Effector memory CD4-positive, alpha-beta T cell (primary cell): ENCODE data around the gene FSD2.

Experiments
- DNase-seq, 3 donors: peaks; one replicate each; pipeline ENCODE4 v3.0.0-alpha.2; 2020
- H3K27ac ChIP-seq: 2 replicates; pipeline ENCODE4 v1.7.0; 2013; ENCODE audit warnings: mild to moderate bottlenecking, low read length, moderate library complexity; ENCODE audit not compliant: insufficient read depth, poor library complexity, severe bottlenecking
- H3K27me3 ChIP-seq: replicated peaks from 2 replicates; pipeline ENCODE4 v1.7.0; 2013; ENCODE audit warnings: mild to moderate bottlenecking, low read length; ENCODE audit not compliant: insufficient read depth, control insufficient read depth, poor library complexity, severe bottlenecking
- H3K36me3 ChIP-seq: 2 replicates; pipeline ENCODE4 v1.7.0; 2013; ENCODE audit warnings: mild to moderate bottlenecking, low read length, moderate library complexity; ENCODE audit not compliant: control insufficient read depth, insufficient read depth
- H3K4me1 ChIP-seq: 2 replicates; pipeline ENCODE4 v1.7.0; 2013; ENCODE audit warnings: low read length, mild to moderate bottlenecking; ENCODE audit not compliant: control insufficient read depth, insufficient read depth, poor library complexity, severe bottlenecking
- H3K4me3 ChIP-seq: 2 replicates; pipeline ENCODE4 v1.7.0; 2013; ENCODE audit warnings: low read length, low read depth, mild to moderate bottlenecking; ENCODE audit not compliant: insufficient read depth, poor library complexity, severe bottlenecking
- H3K9me3 ChIP-seq: 2 replicates; pipeline ENCODE4 v1.7.0; 2013; ENCODE audit warnings: mild to moderate bottlenecking, low read length, moderate library complexity; ENCODE audit not compliant: control insufficient read depth

The FSD2 gene

DNA sequence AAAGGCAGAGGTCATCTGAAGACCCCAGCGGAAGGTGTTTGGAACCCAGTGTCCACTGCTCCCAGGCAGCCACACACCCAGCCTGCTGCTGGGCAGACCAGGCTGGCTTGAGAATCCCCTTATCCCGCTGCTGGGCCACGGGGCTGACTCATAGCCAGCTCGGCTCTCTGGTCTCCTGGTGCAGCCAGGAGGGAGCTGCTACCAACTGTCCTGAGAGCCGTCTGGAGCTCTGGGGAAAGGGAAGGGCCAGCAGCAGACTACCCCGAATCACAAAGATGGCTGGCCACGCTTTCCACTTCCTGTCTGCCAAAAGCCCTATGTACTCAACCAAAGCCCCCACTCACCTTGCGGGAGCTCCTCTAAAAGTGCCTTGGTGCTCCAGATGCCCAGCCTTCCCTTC, 41.8 kb upstream of the FSD2 start:
- no peak for DNase-seq
- no peak overlapping the region for H3K4me3 ChIP-seq
- no peaks in the 10 kb centered on the region for H3K36me3 ChIP-seq
- H3K4me1 ChIP-seq, result no peaks in the 10 kb centered on the region
- no peak overlapping the region for H3K27ac ChIP-seq
- H3K27me3 ChIP-seq, result no peaks in the 10 kb centered on the region
- H3K9me3 ChIP-seq, result no peaks in the 10 kb centered on the region

DNA sequence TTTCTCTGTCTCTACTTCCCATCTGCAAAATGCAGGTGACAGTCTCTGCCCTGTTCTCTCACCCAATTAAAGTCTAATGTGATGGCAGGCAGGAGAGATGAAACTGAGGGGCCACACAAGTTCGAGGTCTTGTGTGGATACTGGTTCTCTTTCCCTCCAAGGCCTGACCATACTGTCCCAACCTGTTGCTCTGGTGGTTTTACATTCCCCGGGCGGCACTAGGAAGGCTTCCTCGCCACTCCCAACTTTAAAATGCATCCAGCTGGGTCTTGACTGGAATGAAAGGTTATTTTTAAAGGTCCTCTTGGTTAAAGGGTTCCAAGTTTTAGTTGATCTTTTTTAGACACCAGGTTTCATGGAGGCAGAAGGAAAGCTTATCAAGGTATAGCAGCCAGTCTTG, 40.8 kb upstream of the FSD2 start:
- H3K9me3 ChIP-seq, result no peaks in the 10 kb centered on the region
- no peak overlapping the region for H3K27ac ChIP-seq
- no peaks in the 10 kb centered on the region for H3K27me3 ChIP-seq
- H3K4me1 ChIP-seq, result no peaks in the 10 kb centered on the region
- no peak overlapping the region for H3K4me3 ChIP-seq
- H3K36me3 ChIP-seq, result no peaks in the 10 kb centered on the region
- no peak for DNase-seq

DNA sequence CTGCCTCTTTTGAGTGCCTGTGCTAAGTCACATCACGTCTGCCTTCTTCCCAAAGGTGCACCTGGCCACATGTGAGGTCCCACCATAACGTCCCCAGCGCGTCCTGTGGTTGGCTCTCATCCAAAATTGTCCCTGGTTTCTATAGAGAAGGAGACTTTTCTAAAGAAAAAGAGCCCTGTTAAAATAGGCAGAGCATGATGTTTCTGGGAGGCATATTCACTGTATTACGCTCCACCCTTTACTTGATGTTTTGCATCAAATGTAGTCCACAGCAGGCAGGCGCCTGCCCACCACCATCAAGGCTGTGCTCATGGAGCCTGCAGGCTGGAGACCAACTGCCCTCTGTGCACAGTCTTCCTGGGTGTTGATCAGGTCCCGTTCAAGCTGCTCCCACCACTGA, 39.8 kb upstream of the FSD2 start:
- H3K36me3 ChIP-seq, result no peaks in the 10 kb centered on the region
- H3K27me3 ChIP-seq, result no peaks in the 10 kb centered on the region
- H3K4me3 ChIP-seq, result no peak overlapping the region
- H3K9me3 ChIP-seq, result no peaks in the 10 kb centered on the region
- no peak for DNase-seq
- H3K4me1 ChIP-seq, result no peaks in the 10 kb centered on the region
- no peak overlapping the region for H3K27ac ChIP-seq

DNA sequence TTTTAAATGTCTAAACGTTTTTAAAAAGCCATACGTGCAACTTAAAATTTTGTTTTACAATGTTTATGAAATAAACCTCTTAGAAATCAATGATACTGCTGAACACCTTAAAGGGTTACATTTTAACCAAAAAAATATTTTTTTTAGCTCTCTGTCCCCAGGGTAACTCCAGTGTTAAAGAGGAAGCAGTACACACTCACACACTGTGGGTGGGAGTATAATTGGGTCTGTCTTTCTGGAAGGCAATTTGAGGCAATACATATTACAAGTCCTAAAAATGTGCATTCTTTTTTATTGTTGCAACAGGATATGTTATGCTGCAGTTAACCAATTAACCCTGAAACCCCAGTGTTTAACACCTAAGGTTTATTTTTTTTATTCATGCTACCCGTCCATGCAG, 37.7 kb upstream of the FSD2 start:
- H3K36me3 ChIP-seq, result no peaks in the 10 kb centered on the region
- no peak for DNase-seq

DNA sequence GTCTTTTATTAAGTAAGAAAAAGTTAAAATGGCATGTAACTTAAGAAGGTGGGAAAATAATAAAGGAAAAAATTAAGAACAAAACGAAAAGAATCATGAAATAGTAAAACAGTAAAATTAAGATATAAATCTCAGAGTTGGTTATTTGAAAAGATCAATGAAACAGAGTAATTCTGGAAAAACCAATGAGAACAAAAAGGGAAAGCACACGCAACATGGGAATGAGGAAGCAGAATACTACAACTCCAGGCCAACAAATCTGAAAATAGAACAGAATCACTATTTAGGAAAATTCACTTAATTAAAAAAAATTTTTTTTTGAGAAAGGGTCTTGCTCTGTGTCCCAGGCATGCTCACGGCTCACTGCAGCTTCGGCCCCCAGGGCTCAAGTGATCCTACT, 34.3 kb upstream of the FSD2 start:
- H3K9me3 ChIP-seq, result no peaks in the 10 kb centered on the region
- no peak overlapping the region for H3K27ac ChIP-seq
- H3K4me1 ChIP-seq, result no peaks in the 10 kb centered on the region
- H3K36me3 ChIP-seq, result peaks cover 20% of the 10 kb centered on the region
- no peaks in the 10 kb centered on the region for H3K27me3 ChIP-seq
- DNase-seq, result no peak
- no peak overlapping the region for H3K4me3 ChIP-seq

More for the DNA sequence above, 37.7 kb upstream of the FSD2 start:
- H3K4me3 ChIP-seq, result no peak overlapping the region
- H3K4me1 ChIP-seq, result no peaks in the 10 kb centered on the region
- no peaks in the 10 kb centered on the region for H3K9me3 ChIP-seq
- no peak overlapping the region for H3K27ac ChIP-seq
- no peaks in the 10 kb centered on the region for H3K27me3 ChIP-seq

GRCh38 chr15:82839136-82839535, 33.3 kb upstream of the FSD2 start:
- Histone ChIP-seq H3K4me3 (no peak overlapping the region), H3K36me3 (peaks cover 30% of the 10 kb centered on the region), H3K4me1 (no peaks in the 10 kb centered on the region), H3K9me3 (no peaks in the 10 kb centered on the region), H3K27me3 (no peaks in the 10 kb centered on the region), H3K27ac (no peak overlapping the region)
- no peak for DNase-seq

DNA sequence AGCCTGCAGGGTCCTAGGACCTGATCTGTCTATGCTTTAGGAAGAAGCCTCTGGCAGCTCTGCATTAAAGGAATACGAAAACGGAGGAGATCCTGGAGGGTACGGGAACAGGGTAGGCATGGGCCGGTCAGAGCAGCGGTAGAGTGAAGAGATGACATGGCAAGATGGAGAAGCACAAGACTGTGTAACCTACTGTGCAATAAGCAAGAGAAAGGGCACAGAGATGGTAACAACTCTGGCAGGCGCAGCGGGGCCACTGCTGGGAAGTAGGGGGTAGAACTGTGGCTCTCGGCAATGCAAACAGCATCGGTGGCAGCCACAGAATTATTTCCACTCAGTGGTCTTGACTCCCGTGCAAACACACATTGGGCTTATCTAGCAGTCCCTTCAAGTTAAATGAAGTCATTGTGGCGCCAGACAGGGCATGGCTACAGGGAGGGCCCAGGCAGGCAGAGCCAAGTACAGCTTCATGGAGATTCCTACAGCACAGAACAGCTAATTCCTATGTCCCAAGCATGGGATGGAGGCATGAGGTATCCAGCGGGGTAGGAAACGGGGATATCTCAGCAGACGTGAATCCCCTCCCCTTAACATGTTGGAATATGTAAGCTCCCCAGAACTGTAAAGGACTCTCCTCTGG, 32.3 kb upstream of the FSD2 start:
- no peak for DNase-seq
- Histone ChIP-seq H3K36me3 (peaks cover 39% of the 10 kb centered on the region), H3K4me1 (no peaks in the 10 kb centered on the region), H3K4me3 (no peak overlapping the region), H3K27me3 (no peaks in the 10 kb centered on the region), H3K9me3 (no peaks in the 10 kb centered on the region), H3K27ac (no peak overlapping the region)

DNA sequence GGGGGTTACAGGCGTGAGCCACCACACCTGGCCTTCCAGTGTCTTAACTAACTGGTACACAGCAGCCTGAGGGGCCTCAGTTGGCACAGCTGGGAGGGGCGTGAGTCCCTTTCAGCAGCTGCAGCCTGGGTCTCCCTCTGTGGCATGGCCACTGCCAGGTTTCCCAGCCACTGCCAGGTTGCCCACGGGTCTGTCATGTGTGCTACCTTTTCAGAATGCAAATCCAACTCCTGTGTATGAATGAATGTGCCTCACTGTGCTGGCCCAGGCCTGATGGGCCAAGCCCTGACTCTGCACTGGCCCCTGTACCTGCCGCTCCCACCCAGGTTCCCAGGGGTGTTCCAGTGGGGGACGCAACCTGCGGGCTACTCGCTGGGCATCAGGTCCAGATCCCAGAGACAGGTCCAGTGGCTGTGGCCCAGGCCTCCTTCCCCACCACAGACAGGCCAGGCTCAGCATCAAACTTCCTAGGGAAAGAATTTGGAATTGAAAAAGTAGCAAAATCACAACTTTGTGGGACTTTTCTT, 29.6 kb upstream of the FSD2 start:
- Histone ChIP-seq H3K4me1 (no peaks in the 10 kb centered on the region), H3K27me3 (no peaks in the 10 kb centered on the region), H3K27ac (no peak overlapping the region), H3K4me3 (no peak overlapping the region), H3K9me3 (no peaks in the 10 kb centered on the region), H3K36me3 (peaks cover 66% of the 10 kb centered on the region)
- DNase-seq, result no peak

DNA sequence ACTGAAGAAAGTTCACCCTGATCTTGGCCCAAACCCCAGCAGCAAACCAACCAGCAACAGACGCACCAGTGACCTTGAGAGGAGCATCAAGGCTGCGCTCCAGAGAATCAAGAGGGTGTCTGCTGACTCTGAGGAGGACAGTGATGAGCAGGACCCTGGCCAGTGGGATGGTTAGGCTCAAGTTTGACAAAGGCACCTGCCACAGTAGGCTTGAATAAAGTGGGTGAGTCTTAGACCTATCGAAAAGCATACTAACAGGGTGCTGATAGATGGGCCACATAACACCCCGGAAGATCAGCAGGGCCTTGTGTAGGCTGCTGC, 27.5 kb upstream of the FSD2 start:
- Histone ChIP-seq H3K27me3 (no peaks in the 10 kb centered on the region), H3K27ac (no peak overlapping the region), H3K9me3 (no peaks in the 10 kb centered on the region), H3K36me3 (peaks cover 84% of the 10 kb centered on the region), H3K4me1 (no peaks in the 10 kb centered on the region), H3K4me3 (no peak overlapping the region)
- no peak for DNase-seq

- no peaks in the 10 kb centered on the region for H3K4me1 ChIP-seq
- H3K36me3 ChIP-seq, result peaks cover 90% of the 10 kb centered on the region
- H3K27me3 ChIP-seq, result no peaks in the 10 kb centered on the region
- H3K27ac ChIP-seq, result no peak overlapping the region
- H3K4me3 ChIP-seq, result no peak overlapping the region
- H3K9me3 ChIP-seq, result no peaks in the 10 kb centered on the region
- DNase-seq, result no peak
Observed at GRCh38 chr15:82832601-82833361, 26.9 kb upstream of the FSD2 start.
